ENCODE measurements around the gene CDK5. TPM values are rescaled to one million over a fixed set of nuclear protein-coding genes. Genes with fewer than 3 reads are reported as not detected.

CDK5 gene
- total and polyA plus RNA-seq, 9 of the 15 experiments (the other 6 are each of a cell fraction or from before 2014, with no cell fraction given): 3.2 to 38.0 (median 27.5) TPM

DNA sequence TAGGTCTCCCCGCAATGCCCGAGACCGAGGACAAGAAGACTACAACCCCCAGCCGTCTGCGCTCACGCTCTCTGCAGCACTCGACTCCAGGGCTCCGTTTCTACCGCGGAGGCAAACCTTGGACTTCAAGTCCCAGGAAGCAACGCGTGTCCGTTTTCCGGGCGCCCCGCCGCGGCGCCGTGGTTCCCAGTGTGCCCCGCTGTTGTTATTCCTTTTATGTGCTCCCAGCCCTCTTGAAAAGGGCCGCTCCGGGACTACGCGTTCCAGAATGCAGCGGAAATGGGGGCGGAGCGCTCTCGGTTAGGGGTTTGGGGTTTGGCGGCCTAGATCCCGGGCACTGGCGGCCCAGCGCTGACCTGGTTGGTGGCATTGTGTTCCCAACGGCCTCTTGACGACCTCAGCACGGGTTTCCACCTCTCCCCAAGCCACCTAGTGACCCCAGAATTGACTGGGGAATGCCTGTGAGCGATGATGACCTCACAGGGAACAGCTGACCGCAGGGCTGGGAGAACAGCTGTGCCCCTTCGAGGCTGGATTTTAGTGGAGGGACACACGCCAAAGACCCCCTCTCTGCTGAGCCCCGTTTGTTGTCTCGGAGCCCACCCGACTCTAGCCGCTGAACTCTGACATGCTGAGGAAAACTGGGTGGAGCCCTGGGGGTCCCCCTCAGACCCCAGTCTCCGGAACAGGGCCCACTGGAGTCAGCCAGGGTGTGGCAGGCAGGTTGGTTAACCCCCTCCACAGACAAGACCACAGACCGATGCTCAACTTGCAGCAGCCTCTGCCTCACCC lies 488 bp upstream of the CDK5 start (continued):
- TF ChIP-seq MTA3 (IDR thresholded peaks at IDR 0.05; ENCODE audit: borderline replicate concordance) (peak; percentile 91; the same call in 1 of the 2 replicates), MEF2A (IDR thresholded peaks at IDR 0.05; ENCODE audit: control insufficient read depth, low read depth, low read length) (no peak), USF1 (CRISPR knock-in tag; IDR thresholded peaks at IDR 0.05) (no peak), PTBP1 (IDR thresholded peaks at IDR 0.05; ENCODE audit: low read depth, low read length) (0 out of 2 replicates have a peak, but pooled peaks have one; percentile 10), PTRF (tag; IDR thresholded peaks at IDR 0.05) (no peak), ZFPM2 (CRISPR knock-in tag; IDR thresholded peaks at IDR 0.05) (no peak), POLR2A (conservative IDR thresholded peaks at IDR 0.05) (peak; percentile 79), OTX1 (CRISPR knock-in tag; IDR thresholded peaks at IDR 0.05) (no peak), TCFL5 (CRISPR knock-in tag; conservative IDR thresholded peaks at IDR 0.05) (no peak), FUS (optimal IDR thresholded peaks at IDR 0.05; ENCODE audit: low read depth, low read length) (no peak), NR2C1 (IDR thresholded peaks at IDR 0.05) (no peak), NR2C1 (tag; IDR thresholded peaks at IDR 0.05) (peak; percentile 89)
- TF ChIP-seq, protein P1, sequence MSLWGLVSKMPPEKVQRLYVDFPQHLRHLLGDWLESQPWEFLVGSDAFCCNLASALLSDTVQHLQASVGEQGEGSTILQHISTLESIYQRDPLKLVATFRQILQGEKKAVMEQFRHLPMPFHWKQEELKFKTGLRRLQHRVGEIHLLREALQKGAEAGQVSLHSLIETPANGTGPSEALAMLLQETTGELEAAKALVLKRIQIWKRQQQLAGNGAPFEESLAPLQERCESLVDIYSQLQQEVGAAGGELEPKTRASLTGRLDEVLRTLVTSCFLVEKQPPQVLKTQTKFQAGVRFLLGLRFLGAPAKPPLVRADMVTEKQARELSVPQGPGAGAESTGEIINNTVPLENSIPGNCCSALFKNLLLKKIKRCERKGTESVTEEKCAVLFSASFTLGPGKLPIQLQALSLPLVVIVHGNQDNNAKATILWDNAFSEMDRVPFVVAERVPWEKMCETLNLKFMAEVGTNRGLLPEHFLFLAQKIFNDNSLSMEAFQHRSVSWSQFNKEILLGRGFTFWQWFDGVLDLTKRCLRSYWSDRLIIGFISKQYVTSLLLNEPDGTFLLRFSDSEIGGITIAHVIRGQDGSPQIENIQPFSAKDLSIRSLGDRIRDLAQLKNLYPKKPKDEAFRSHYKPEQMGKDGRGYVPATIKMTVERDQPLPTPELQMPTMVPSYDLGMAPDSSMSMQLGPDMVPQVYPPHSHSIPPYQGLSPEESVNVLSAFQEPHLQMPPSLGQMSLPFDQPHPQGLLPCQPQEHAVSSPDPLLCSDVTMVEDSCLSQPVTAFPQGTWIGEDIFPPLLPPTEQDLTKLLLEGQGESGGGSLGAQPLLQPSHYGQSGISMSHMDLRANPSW (CRISPR knock-in tag; IDR thresholded peaks at IDR 0.05): 0 out of 2 replicates have a peak, but pooled peaks have one; percentile 75
- TF ChIP-seq, protein P2, sequence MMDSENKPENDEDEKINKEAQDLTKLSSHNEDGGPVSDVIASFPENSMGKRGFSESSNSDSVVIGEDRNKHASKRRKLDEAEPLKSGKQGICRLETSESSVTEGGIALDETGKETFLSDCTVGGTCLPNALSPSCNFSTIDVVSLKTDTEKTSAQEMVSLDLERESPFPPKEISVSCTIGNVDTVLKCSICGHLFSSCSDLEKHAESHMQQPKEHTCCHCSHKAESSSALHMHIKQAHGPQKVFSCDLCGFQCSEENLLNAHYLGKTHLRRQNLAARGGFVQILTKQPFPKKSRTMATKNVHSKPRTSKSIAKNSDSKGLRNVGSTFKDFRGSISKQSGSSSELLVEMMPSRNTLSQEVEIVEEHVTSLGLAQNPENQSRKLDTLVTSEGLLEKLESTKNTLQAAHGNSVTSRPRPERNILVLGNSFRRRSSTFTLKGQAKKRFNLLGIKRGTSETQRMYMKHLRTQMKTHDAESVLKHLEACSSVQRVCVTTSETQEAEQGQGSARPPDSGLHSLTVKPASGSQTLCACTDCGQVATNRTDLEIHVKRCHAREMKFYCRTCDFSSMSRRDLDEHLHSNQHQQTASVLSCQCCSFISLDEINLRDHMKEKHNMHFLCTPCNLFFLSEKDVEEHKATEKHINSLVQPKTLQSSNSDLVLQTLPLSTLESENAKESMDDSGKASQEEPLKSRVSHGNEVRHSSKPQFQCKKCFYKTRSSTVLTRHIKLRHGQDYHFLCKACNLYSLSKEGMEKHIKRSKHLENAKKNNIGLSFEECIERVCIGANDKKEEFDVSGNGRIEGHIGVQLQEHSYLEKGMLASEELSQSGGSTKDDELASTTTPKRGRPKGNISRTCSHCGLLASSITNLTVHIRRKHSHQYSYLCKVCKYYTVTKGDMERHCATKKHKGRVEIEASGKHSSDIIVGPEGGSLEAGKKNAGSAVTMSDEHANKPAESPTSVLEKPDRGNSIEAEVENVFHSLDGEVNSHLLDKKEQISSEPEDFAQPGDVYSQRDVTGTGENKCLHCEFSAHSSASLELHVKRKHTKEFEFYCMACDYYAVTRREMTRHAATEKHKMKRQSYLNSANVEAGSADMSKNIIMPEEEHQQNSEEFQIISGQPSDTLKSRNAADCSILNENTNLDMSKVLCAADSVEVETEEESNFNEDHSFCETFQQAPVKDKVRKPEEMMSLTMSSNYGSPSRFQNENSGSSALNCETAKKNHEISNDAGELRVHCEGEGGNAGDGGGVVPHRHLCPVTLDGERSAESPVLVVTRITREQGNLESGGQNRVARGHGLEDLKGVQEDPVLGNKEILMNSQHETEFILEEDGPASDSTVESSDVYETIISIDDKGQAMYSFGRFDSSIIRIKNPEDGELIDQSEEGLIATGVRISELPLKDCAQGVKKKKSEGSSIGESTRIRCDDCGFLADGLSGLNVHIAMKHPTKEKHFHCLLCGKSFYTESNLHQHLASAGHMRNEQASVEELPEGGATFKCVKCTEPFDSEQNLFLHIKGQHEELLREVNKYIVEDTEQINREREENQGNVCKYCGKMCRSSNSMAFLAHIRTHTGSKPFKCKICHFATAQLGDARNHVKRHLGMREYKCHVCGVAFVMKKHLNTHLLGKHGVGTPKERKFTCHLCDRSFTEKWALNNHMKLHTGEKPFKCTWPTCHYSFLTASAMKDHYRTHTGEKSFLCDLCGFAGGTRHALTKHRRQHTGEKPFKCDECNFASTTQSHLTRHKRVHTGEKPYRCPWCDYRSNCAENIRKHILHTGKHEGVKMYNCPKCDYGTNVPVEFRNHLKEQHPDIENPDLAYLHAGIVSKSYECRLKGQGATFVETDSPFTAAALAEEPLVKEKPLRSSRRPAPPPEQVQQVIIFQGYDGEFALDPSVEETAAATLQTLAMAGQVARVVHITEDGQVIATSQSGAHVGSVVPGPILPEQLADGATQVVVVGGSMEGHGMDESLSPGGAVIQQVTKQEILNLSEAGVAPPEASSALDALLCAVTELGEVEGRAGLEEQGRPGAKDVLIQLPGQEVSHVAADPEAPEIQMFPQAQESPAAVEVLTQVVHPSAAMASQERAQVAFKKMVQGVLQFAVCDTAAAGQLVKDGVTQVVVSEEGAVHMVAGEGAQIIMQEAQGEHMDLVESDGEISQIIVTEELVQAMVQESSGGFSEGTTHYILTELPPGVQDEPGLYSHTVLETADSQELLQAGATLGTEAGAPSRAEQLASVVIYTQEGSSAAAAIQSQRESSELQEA (IDR thresholded peaks at IDR 0.05; ENCODE audit: low read depth): no peak
- TF ChIP-seq, protein P3, sequence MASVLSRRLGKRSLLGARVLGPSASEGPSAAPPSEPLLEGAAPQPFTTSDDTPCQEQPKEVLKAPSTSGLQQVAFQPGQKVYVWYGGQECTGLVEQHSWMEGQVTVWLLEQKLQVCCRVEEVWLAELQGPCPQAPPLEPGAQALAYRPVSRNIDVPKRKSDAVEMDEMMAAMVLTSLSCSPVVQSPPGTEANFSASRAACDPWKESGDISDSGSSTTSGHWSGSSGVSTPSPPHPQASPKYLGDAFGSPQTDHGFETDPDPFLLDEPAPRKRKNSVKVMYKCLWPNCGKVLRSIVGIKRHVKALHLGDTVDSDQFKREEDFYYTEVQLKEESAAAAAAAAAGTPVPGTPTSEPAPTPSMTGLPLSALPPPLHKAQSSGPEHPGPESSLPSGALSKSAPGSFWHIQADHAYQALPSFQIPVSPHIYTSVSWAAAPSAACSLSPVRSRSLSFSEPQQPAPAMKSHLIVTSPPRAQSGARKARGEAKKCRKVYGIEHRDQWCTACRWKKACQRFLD (CRISPR knock-in tag; IDR thresholded peaks at IDR 0.05): peak; percentile 72

Measured in K562 (cell line).